B cell (primary cell): ENCODE measurements around the gene FBXO30.

Experiments used
- CTCF ChIP-seq: fragments of 200-600 bp; IDR thresholded peaks from one replicate; pipeline ENCODE4 v1.8.0; 2022; ENCODE audit warnings: antibody characterized with exemption, mild to moderate bottlenecking
- EZH2 ChIP-seq: IDR thresholded peaks from 2 replicates; pipeline ENCODE4 v1.6.1; 2012; ENCODE audit warnings: borderline replicate concordance, low read depth, mild to moderate bottlenecking, moderate library complexity, low read length; ENCODE audit not compliant: insufficient read depth, poor library complexity, severe bottlenecking

GRCh38 chr6:145783796-145784195, 30.8 kb downstream of the FBXO30 start:
- TF ChIP-seq CTCF (no peak), EZH2 (no peak)
